HEK293T (cell line): Measurements from ENCODE around the gene BMP5.

Experiments
- ARNT ChIP-seq: fragments of 450-650 bp; IDR thresholded peaks from 2 replicates; pipeline ENCODE4 v1.6.1; 2017; ENCODE audit warnings: mild to moderate bottlenecking
- FOXA1 ChIP-seq: fragments of 450-650 bp; IDR thresholded peaks from 2 replicates; pipeline ENCODE4 v1.6.1; 2016; ENCODE audit warnings: mild to moderate bottlenecking
- FOXK2 ChIP-seq: fragments of 450-650 bp; IDR thresholded peaks from 2 replicates; pipeline ENCODE4 v1.6.1; 2016; ENCODE audit warnings: mild to moderate bottlenecking
- LEF1 ChIP-seq: fragments of 450-650 bp; IDR thresholded peaks from 2 replicates; pipeline ENCODE4 v1.6.1; 2017; ENCODE audit warnings: mild to moderate bottlenecking, borderline replicate concordance
- NFRKB ChIP-seq: fragments of 450-650 bp; IDR thresholded peaks from 2 replicates; pipeline ENCODE4 v1.6.1; 2016; ENCODE audit warnings: mild to moderate bottlenecking, moderate library complexity

DNA sequence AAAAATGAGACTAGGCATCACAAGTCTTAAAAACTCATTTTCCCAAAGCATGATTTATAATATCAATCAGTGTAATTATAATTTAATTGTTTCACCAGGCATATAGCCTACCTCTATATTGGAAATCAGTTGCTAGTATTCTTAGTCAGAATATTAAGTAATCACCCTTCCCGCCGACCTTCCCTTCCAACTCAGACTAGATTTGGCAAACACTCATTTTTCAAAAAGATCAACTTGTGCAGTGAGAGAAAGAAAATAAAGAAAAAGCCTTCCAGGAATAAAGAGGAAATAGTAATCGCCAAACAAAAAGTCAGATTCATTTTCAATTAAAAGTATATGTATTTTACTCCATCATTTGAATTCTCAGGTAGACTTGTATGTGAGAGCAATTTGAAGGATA, 1.9 kb upstream of the BMP5 start:
- TF ChIP-seq NFRKB (no peak), FOXK2 (no peak), ARNT (no peak), LEF1 (no peak), FOXA1 (no peak)
